Esophagus squamous epithelium (tissue), 4 donors: ENCODE results near the gene PLA2G7.

Source experiments
- POLR2A ChIP-seq, 4 donors: fragments of 450-650 bp; IDR thresholded peaks; one replicate each; pipeline ENCODE4 v1.6.1; 2017; ENCODE audit warnings: antibody characterized with exemption in 4 of 4, mild to moderate bottlenecking in 4 of 4, moderate library complexity in 3 of 4
- TF ChIP-seq, protein P1 (sequence below), 6 experiments: fragments of 450-650 bp in 4 of 6; fragments of 200-600 bp in 2 of 6; sonication (generic) in 2 of 6; IDR thresholded peaks; one replicate each; pipeline ENCODE4 v1.5.1; 2016 to 2019; ENCODE audit warnings: antibody characterized with exemption in 6 of 6, mild to moderate bottlenecking in 4 of 6, moderate library complexity in 4 of 6

DNA sequence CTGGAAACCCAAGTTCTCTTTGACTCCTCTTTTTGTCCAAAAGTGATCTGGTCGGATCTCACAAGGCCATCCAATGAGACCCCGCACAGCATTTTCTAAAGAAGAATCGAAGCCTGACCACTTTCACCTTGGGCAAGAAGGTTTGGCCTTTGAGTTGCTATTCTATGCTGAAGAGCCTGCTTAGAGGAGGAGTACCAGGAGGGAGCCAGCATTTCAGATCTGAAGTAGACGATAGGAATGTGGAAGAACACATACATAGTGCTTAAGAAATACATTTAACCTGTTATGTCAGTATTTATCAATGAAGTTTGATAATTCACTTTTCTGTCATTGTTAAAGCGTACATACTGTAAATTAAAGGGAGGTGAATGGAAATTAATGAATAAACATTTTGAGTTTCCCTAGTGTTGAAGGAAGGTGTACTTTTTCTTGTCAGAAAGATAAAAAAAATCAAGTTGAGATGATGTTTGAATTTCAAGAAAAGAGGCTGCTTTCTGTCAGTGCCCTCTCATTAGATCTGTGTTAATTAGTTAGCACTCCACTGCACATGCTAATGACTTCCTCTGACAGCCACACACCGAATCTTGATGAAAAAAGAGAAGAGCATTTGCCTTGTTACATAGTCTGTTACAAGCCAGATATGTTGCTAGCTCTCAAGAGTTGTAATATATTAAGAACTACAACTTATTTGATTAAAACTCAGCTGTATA lies 58.4 kb downstream of the PLA2G7 start:
- TF ChIP-seq, protein P1, sequence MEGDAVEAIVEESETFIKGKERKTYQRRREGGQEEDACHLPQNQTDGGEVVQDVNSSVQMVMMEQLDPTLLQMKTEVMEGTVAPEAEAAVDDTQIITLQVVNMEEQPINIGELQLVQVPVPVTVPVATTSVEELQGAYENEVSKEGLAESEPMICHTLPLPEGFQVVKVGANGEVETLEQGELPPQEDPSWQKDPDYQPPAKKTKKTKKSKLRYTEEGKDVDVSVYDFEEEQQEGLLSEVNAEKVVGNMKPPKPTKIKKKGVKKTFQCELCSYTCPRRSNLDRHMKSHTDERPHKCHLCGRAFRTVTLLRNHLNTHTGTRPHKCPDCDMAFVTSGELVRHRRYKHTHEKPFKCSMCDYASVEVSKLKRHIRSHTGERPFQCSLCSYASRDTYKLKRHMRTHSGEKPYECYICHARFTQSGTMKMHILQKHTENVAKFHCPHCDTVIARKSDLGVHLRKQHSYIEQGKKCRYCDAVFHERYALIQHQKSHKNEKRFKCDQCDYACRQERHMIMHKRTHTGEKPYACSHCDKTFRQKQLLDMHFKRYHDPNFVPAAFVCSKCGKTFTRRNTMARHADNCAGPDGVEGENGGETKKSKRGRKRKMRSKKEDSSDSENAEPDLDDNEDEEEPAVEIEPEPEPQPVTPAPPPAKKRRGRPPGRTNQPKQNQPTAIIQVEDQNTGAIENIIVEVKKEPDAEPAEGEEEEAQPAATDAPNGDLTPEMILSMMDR (IDR thresholded peaks at IDR 0.05) = no peak
- TF ChIP-seq POLR2A (IDR thresholded peaks at IDR 0.05) = no peak
